WTC11 (cell line): ENCODE measurements around the gene MORC1. TPM values are rescaled to one million over a fixed set of nuclear protein-coding genes. Genes with fewer than 3 reads are reported as not detected.
A peak's percentile ranks its signal among the peaks of the same experiment; 100 is the strongest.

Experiments
- ATAC-seq: fragments of 200-7000 bp; cut with Tn5 transposase; 2 replicates; pipeline ENCODE4 v1.10.0; 2021; ENCODE audit warnings: mild to moderate bottlenecking, moderate library complexity
- CTCF ChIA-PET: fragments of 300-600 bp; sonication (Branson Sonifier 250); formaldehyde crosslinking; loops from one replicate; lab custom pipeline; 2021; ENCODE audit warnings: antibody characterized with exemption; lab: Charles Lee
- POLR2A ChIA-PET: fragments of 350-600 bp; sonication (Branson Sonifier 250); formaldehyde crosslinking; loops from one replicate; lab custom pipeline; 2021; ENCODE audit warnings: antibody characterized with exemption; lab: Charles Lee
- DNase-seq: peaks from one replicate; pipeline ENCODE4 v3.0.0; 2021; ENCODE audit warnings: low spot score
- H3K27ac Mint-ChIP-seq: 2 replicates; pipeline ENCODE4 v1.8.0; 2021; ENCODE audit warnings: mixed read lengths
- H3K27me3 Mint-ChIP-seq: 2 replicates; pipeline ENCODE4 v1.8.0; 2021; ENCODE audit warnings: low read depth, mild to moderate bottlenecking, moderate library complexity, mixed read lengths
- H3K36me3 Mint-ChIP-seq: 2 replicates; pipeline ENCODE4 v1.8.0; 2021; ENCODE audit warnings: mixed read lengths
- H3K4me1 Mint-ChIP-seq: 2 replicates; pipeline ENCODE4 v1.8.0; 2022; ENCODE audit warnings: mixed read lengths
- H3K4me3 Mint-ChIP-seq: 2 replicates; pipeline ENCODE4 v1.8.0; 2021; ENCODE audit warnings: mild to moderate bottlenecking, moderate library complexity, mixed read lengths
- H3K9me3 Mint-ChIP-seq: 2 replicates; pipeline ENCODE4 v1.8.0; 2021; ENCODE audit warnings: mixed read lengths
- AR ChIP-seq: fragments of 250-450 bp; sonication (Bioruptor Pico); IDR thresholded peaks from 2 replicates; pipeline ENCODE4 v1.9.0; 2021; ENCODE audit warnings: mild to moderate bottlenecking
- ATF1 ChIP-seq: sonication (generic); formaldehyde crosslinking; IDR thresholded peaks from 2 replicates; pipeline ENCODE4 v1.8.1; 2023; ENCODE audit warnings: mild to moderate bottlenecking, moderate library complexity, missing genetic modification reagents
- ATF3 ChIP-seq: sonication (generic); formaldehyde crosslinking; conservative IDR thresholded peaks from 2 replicates; pipeline ENCODE4 v1.8.1; 2022; ENCODE audit warnings: mild to moderate bottlenecking, missing genetic modification reagents
- E2F1 ChIP-seq: sonication (generic); formaldehyde crosslinking; IDR thresholded peaks from 2 replicates; pipeline ENCODE4 v1.8.0; 2022; ENCODE audit warnings: mild to moderate bottlenecking, missing genetic modification reagents
- ESRRA ChIP-seq: sonication (generic); formaldehyde crosslinking; IDR thresholded peaks from 2 replicates; pipeline ENCODE4 v1.8.1; 2022; ENCODE audit warnings: mild to moderate bottlenecking, missing genetic modification reagents, borderline replicate concordance
- FOXJ3 ChIP-seq: sonication (generic); formaldehyde crosslinking; IDR thresholded peaks from 2 replicates; pipeline ENCODE4 v1.9.0; 2021; ENCODE audit warnings: missing genetic modification reagents, mild to moderate bottlenecking, borderline replicate concordance
- GTF2I ChIP-seq: fragments of 250-450 bp; sonication (Bioruptor Pico); conservative IDR thresholded peaks from 2 replicates; pipeline ENCODE4 v1.4.0; 2021; ENCODE audit warnings: mild to moderate bottlenecking
- JUN ChIP-seq: sonication (generic); formaldehyde crosslinking; IDR thresholded peaks from 2 replicates; pipeline ENCODE4 v1.8.0; 2023; ENCODE audit warnings: mild to moderate bottlenecking, missing genetic modification reagents
- NFATC4 ChIP-seq: fragments of 250-450 bp; sonication (Bioruptor Pico); IDR thresholded peaks from 2 replicates; pipeline ENCODE4 v1.9.0; 2021; ENCODE audit warnings: mild to moderate bottlenecking
- NFYB ChIP-seq: sonication (generic); formaldehyde crosslinking; conservative IDR thresholded peaks from 2 replicates; pipeline ENCODE4 v1.8.0; 2022; ENCODE audit warnings: low read depth, missing genetic modification reagents
- PRDM15 ChIP-seq: sonication (generic); formaldehyde crosslinking; IDR thresholded peaks from 2 replicates; pipeline ENCODE4 v1.8.0; 2022; ENCODE audit warnings: missing genetic modification reagents
- RELA ChIP-seq: sonication (generic); formaldehyde crosslinking; IDR thresholded peaks from 2 replicates; pipeline ENCODE4 v1.8.1; 2022; ENCODE audit warnings: missing genetic modification reagents, mild to moderate bottlenecking, borderline replicate concordance
- SOX15 ChIP-seq: fragments of 250-450 bp; sonication (Bioruptor Pico); IDR thresholded peaks from 2 replicates; pipeline ENCODE4 v1.9.0; 2021; ENCODE audit warnings: mild to moderate bottlenecking
- TCF7 ChIP-seq: sonication (generic); formaldehyde crosslinking; IDR thresholded peaks from 2 replicates; pipeline ENCODE4 v1.8.0; 2022; ENCODE audit warnings: mild to moderate bottlenecking, low read depth, missing genetic modification reagents, moderate library complexity
- TEAD4 ChIP-seq: sonication (generic); formaldehyde crosslinking; IDR thresholded peaks from 2 replicates; pipeline ENCODE4 v1.8.0; 2022; ENCODE audit warnings: mild to moderate bottlenecking, missing genetic modification reagents
- TP53 ChIP-seq: sonication (generic); formaldehyde crosslinking; IDR thresholded peaks from 2 replicates; pipeline ENCODE4 v1.8.1; 2023; ENCODE audit warnings: mild to moderate bottlenecking, missing genetic modification reagents
- ZBTB43 ChIP-seq: sonication (generic); formaldehyde crosslinking; IDR thresholded peaks from 2 replicates; pipeline ENCODE4 v1.8.1; 2023; ENCODE audit warnings: mild to moderate bottlenecking, missing genetic modification reagents
- ZNF219 ChIP-seq: sonication (generic); formaldehyde crosslinking; IDR thresholded peaks from 2 replicates; pipeline ENCODE4 v1.8.0; 2023; ENCODE audit warnings: missing genetic modification reagents, mild to moderate bottlenecking, borderline replicate concordance
- ZNF425 ChIP-seq: fragments of 250-450 bp; sonication (Bioruptor Pico); conservative IDR thresholded peaks from 2 replicates; pipeline ENCODE4 v1.9.0; 2021; ENCODE audit warnings: mild to moderate bottlenecking
- total RNA-seq: library from RNA; stranded (reverse); gene quantifications from 3 replicates; pipeline ENCODE4 v1.2.3, GENCODE V29; 2021

The MORC1 gene
- total RNA-seq, 1 experiment from 2014 or later = not detected

GRCh38 chr3:109018828-109019227 is 99.1 kb downstream of the MORC1 start:
- Mint-ChIP-seq H3K36me3 (no peaks in the 10 kb centered on the region), H3K4me3 (no peak overlapping the region), H3K27ac (no peak overlapping the region), H3K9me3 (no peaks in the 10 kb centered on the region), H3K27me3 (no peaks in the 10 kb centered on the region), H3K4me1 (no peaks in the 10 kb centered on the region)
- peak; percentile 17 for DNase-seq
- CTCF ChIA-PET = interaction anchor here (0.6 to 1.8 kb wide), 8 partner anchors 15 to 205 kb away, joined by 3 to 7 read pairs (median 4); no protein-coding TSS in a partner anchor
- TF ChIP-seq NFATC4 (CRISPR knock-in tag) (no peak), ATF3 (CRISPR knock-in tag) (no peak), JUN (CRISPR knock-in tag) (no peak), ZNF219 (CRISPR knock-in tag) (no peak), TP53 (no peak), E2F1 (CRISPR knock-in tag) (no peak), ZNF425 (CRISPR knock-in tag) (no peak), RELA (CRISPR knock-in tag) (no peak), AR (CRISPR knock-in tag) (no peak), GTF2I (CRISPR knock-in tag) (no peak), ESRRA (CRISPR knock-in tag) (no peak), TEAD4 (CRISPR knock-in tag) (no peak), ATF1 (CRISPR knock-in tag) (no peak), FOXJ3 (no peak), ZBTB43 (CRISPR knock-in tag) (no peak), SOX15 (CRISPR knock-in tag) (no peak), NFYB (CRISPR knock-in tag) (no peak), PRDM15 (no peak), TCF7 (CRISPR knock-in tag) (no peak)
- POLR2A ChIA-PET = no interaction called here
- peak; percentile 77 for ATAC-seq
